Measurements from ENCODE around the gene NKD2. TPM values are rescaled to one million over a fixed set of nuclear protein-coding genes. Genes with fewer than 3 reads are reported as not detected.

The NKD2 gene
- polyA plus RNA-seq, 1 donor (not counting 4 experiments of a cell fraction or from before 2014, with no cell fraction given): not detected

- no peak for DNase-seq (ENCODE audit: low read depth, low spot score)
- TF ChIP-seq EZH2 (IDR thresholded peaks at IDR 0.05; ENCODE audit: low read length) (no peak), CTCF (optimal IDR thresholded peaks at IDR 0.05 in 1 of 3, IDR thresholded peaks at IDR 0.05 in 1 of 3, conservative IDR thresholded peaks at IDR 0.05 in 1 of 3; ENCODE audit: extremely low read depth in 1 of 3, insufficient read depth in 2 of 3, low read length in 3 of 3) (no peak)
- dilution Hi-C loops (cut with MboI; ENCODE audit: extremely low pct_ligation_motif_present, low sequenced_read_pairs): no loop called here
- Histone ChIP-seq H2AFZ (ENCODE audit: control insufficient read depth, low read length) (no peak overlapping the region), H3K4me1 (ENCODE audit: control insufficient read depth, extremely low read depth, insufficient read depth, low read length) (no peaks in the 10 kb centered on the region), H3K36me3 (ENCODE audit: control insufficient read depth in 2 of 2, extremely low read depth in 1 of 2, insufficient read depth in 2 of 2, low read length in 2 of 2) (no peaks in the 10 kb centered on the region), H3K27me3 (ENCODE audit: control insufficient read depth, extremely low read depth, insufficient read depth, low read length) (no peaks in the 10 kb centered on the region), H3K9ac (ENCODE audit: control insufficient read depth, extremely low read depth, insufficient read depth, low read length) (no peak overlapping the region), H3K79me2 (ENCODE audit: control insufficient read depth, insufficient read depth, low read length) (no peaks in the 10 kb centered on the region), H4K20me1 (ENCODE audit: control insufficient read depth, extremely low read depth, insufficient read depth, low read length) (no peaks in the 10 kb centered on the region), H3K27ac (ENCODE audit: control insufficient read depth, insufficient read depth, low read length) (no peak overlapping the region), H3K4me3 (ENCODE audit: control insufficient read depth in 2 of 3, extremely low read depth in 1 of 3, insufficient read depth in 2 of 3, low read depth in 1 of 3, low read length in 3 of 3) (no peak overlapping the region), H3K4me2 (ENCODE audit: control insufficient read depth, extremely low read depth, insufficient read depth, low read depth, low read length) (no peak overlapping the region), H3K9me3 (ENCODE audit: control insufficient read depth, low read depth, low read length) (no peaks in the 10 kb centered on the region), H3K9me1 (ENCODE audit: control insufficient read depth, extremely low read depth, insufficient read depth, low read length) (no peaks in the 10 kb centered on the region)
- FAIRE-seq: no peak
Observed at GRCh38 chr5:1036504-1037122, 28.0 kb downstream of the NKD2 start.

DNA sequence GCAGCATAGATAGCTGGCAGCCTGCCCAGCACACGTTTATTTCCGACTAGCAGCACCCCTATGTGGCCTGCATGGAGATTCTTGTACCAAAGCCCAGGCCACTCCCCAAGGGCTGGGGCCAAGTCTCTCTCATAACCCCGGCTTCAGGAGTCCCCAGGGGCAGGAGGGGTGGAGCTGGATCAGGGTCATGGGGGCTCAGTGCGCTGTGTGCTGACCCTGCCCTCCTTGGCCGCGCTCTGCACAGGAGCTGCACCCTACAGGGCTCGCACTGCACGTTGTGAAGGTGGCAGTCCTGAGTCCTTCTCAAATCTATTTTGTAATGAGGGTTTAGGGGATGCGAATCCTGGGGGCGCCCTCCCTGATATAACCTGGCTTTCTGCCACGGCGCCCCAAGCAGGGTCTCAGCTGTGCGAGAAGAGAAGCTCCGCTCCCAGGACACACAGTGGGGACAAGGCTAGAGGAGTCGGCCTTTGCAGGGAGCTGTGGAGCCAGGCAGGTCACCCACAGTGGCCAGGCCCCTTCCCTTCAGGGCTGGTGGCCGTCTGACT is 28.6 kb downstream of the NKD2 start:
- no peak for DNase-seq (ENCODE audit: low read depth, low spot score)
- TF ChIP-seq EZH2 (IDR thresholded peaks at IDR 0.05; ENCODE audit: low read length): no peak
- Histone ChIP-seq H3K4me3 (ENCODE audit: control insufficient read depth in 2 of 3, extremely low read depth in 1 of 3, insufficient read depth in 2 of 3, low read depth in 1 of 3, low read length in 3 of 3) (no peak overlapping the region), H3K4me1 (ENCODE audit: control insufficient read depth, extremely low read depth, insufficient read depth, low read length) (no peaks in the 10 kb centered on the region), H3K9me3 (ENCODE audit: control insufficient read depth, low read depth, low read length) (no peaks in the 10 kb centered on the region), H3K27ac (ENCODE audit: control insufficient read depth, insufficient read depth, low read length) (no peak overlapping the region), H3K9me1 (ENCODE audit: control insufficient read depth, extremely low read depth, insufficient read depth, low read length) (no peaks in the 10 kb centered on the region), H3K4me2 (ENCODE audit: control insufficient read depth, extremely low read depth, insufficient read depth, low read depth, low read length) (no peak overlapping the region), H3K36me3 (ENCODE audit: control insufficient read depth in 2 of 2, extremely low read depth in 1 of 2, insufficient read depth in 2 of 2, low read length in 2 of 2) (no peaks in the 10 kb centered on the region), H3K79me2 (ENCODE audit: control insufficient read depth, insufficient read depth, low read length) (no peaks in the 10 kb centered on the region), H4K20me1 (ENCODE audit: control insufficient read depth, extremely low read depth, insufficient read depth, low read length) (no peaks in the 10 kb centered on the region), H3K9ac (ENCODE audit: control insufficient read depth, extremely low read depth, insufficient read depth, low read length) (no peak overlapping the region), H2AFZ (ENCODE audit: control insufficient read depth, low read length) (no peak overlapping the region), H3K27me3 (ENCODE audit: control insufficient read depth, extremely low read depth, insufficient read depth, low read length) (no peaks in the 10 kb centered on the region)
- no peak for FAIRE-seq
- dilution Hi-C loops (cut with MboI; ENCODE audit: extremely low pct_ligation_motif_present, low sequenced_read_pairs): no loop called here
